Measurements from ENCODE around the gene HHAT. TPM values are rescaled to one million over a fixed set of nuclear protein-coding genes. Genes with fewer than 3 reads are reported as not detected.
A peak's percentile ranks its signal among the peaks of the same experiment; 100 is the strongest.

Gene HHAT
- total and polyA plus RNA-seq, 2 of the 13 experiments (the other 11 are each of a cell fraction or from before 2014, with no cell fraction given) = 2.6 to 4.9 TPM

DNA sequence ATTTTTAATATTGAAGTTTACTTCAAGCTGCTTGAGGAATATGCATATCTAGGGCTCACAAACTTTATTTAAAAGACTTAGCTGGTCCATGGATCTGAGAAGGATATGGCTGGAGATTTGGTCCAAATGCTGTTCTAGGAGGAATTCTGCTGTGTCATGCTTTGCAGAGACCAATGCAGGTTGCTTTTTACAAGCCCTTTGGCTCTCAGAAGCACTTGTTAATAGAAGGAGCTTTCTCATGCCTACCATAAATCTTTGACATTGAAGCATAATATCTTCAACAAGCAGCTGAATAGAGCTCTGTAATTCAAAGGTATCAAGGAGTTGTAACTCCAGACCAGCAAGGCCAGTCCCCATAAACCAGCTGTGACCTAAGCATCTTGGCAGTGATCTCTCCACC lies 299.1 kb downstream of the HHAT start:
- Histone ChIP-seq H4K20me1 (ENCODE audit: insufficient read depth, low read length) (no peaks in the 10 kb centered on the region), H3K9ac (ENCODE audit: insufficient read depth, low read depth, low read length) (no peak overlapping the region), H3K79me2 (ENCODE audit: insufficient read depth, low read length) (no peaks in the 10 kb centered on the region), H3K4me3 (replicated peaks in 1 of 3; ENCODE audit: insufficient read depth in 1 of 3, low read depth in 2 of 3, low read length in 3 of 3) (no peak overlapping the region), H3K4me1 (ENCODE audit: insufficient read depth, low read length) (no peaks in the 10 kb centered on the region), H3K27ac (ENCODE audit: extremely low read length, insufficient read depth, low read length) (no peak overlapping the region), H3K4me2 (ENCODE audit: low read depth, low read length) (no peak overlapping the region), H3K9me3 (ENCODE audit: low read length) (no peaks in the 10 kb centered on the region), H3K36me3 (replicated peaks in 1 of 2; ENCODE audit: control insufficient read depth in 1 of 2, insufficient read depth in 2 of 2, low read length in 2 of 2) (no peaks in the 10 kb centered on the region), H2AFZ (ENCODE audit: low read length) (no peak overlapping the region), H3K27me3 (ENCODE audit: control insufficient read depth in 1 of 2, insufficient read depth in 2 of 2, low read length in 2 of 2) (0 out of 5 replicates have a peak, but pooled peaks cover 0 to 1% of the 10 kb centered on the region in 2 experiments)
- CTCF ChIA-PET (ENCODE audit: low intra/inter-chr PET ratio, low total read pairs) = no interaction called here
- POLR2A ChIA-PET = no interaction called here
- no TSS peak for BruUV-seq (replicated peaks)
- FAIRE-seq (no peak), ATAC-seq (no peak), DNase-seq (ENCODE audit: low spot score) (no peak)
- TF ChIP-seq ZNF367 (CRISPR knock-in tag; IDR thresholded peaks at IDR 0.05; ENCODE audit: borderline replicate concordance) = no peak
- no peak for TF ChIP-seq PRPF4 (IDR thresholded peaks at IDR 0.05; ENCODE audit: low read depth, low read length, poor library complexity, severe bottlenecking)
- TF ChIP-seq MAFK (conservative IDR thresholded peaks at IDR 0.05 in 1 of 2, IDR thresholded peaks at IDR 0.05 in 1 of 2; ENCODE audit: low read length in 2 of 2) = peak; percentile 2 to 10; a peak in 1 of 4 replicates
- no peak for TF ChIP-seq NFKB2 (CRISPR knock-in tag; IDR thresholded peaks at IDR 0.05; ENCODE audit: borderline replicate concordance)
- TF ChIP-seq ZNF713 (CRISPR knock-in tag; IDR thresholded peaks at IDR 0.05) = no peak
- TF ChIP-seq, protein P1, sequence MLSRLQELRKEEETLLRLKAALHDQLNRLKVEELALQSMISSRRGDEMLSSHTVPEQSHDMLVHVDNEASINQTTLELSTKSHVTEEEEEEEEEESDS (CRISPR knock-in tag; IDR thresholded peaks at IDR 0.05; ENCODE audit: borderline replicate concordance) = no peak
- no peak for TF ChIP-seq ARNTL (CRISPR knock-in tag; IDR thresholded peaks at IDR 0.05)
- TF ChIP-seq ZNF879 (CRISPR knock-in tag; IDR thresholded peaks at IDR 0.05) = no peak
- peak; percentile 56 for TF ChIP-seq NFE2L2 (IDR thresholded peaks at IDR 0.05; ENCODE audit: low read length)
- intact Hi-C loops (cut with micrococcal nuclease; ENCODE audit: unreplicated experiment) (no loop called here), in situ Hi-C loops (cut with HindIII; ENCODE audit: extremely low pct_ligation_motif_present, low pct_unique_long_range_greater_than_20kb) (no loop called here)

DNA sequence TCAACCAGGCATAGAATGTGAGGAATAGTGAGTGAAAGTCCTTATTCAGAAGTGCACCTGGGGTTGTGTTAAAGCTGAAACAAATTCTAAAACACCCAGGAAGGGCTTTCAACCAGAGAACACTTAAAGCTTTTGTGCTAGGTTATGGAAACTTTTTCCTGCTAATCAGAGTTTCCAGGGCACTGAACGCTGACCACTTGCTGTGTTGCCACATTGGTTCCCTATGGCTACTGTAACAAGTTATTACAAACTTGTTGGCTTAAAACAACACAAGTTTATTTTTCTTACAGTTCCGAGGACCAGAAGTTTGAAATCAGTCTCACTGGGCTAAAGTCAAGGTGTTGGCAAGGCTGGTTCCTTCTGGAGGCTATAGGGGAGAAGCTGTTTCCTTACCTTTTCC lies 300.6 kb downstream of the HHAT start:
- Histone ChIP-seq H3K4me1 (ENCODE audit: insufficient read depth, low read length) (no peaks in the 10 kb centered on the region), H3K4me3 (replicated peaks in 1 of 3; ENCODE audit: insufficient read depth in 1 of 3, low read depth in 2 of 3, low read length in 3 of 3) (no peak overlapping the region), H3K27me3 (ENCODE audit: control insufficient read depth in 1 of 2, insufficient read depth in 2 of 2, low read length in 2 of 2) (0 out of 5 replicates have a peak, but pooled peaks cover 0 to 1% of the 10 kb centered on the region in 2 experiments), H3K9me3 (ENCODE audit: low read length) (no peaks in the 10 kb centered on the region), H3K9ac (ENCODE audit: insufficient read depth, low read depth, low read length) (no peak overlapping the region), H3K36me3 (replicated peaks in 1 of 2; ENCODE audit: control insufficient read depth in 1 of 2, insufficient read depth in 2 of 2, low read length in 2 of 2) (no peaks in the 10 kb centered on the region), H3K4me2 (ENCODE audit: low read depth, low read length) (no peak overlapping the region), H3K79me2 (ENCODE audit: insufficient read depth, low read length) (no peaks in the 10 kb centered on the region), H4K20me1 (ENCODE audit: insufficient read depth, low read length) (no peaks in the 10 kb centered on the region), H2AFZ (ENCODE audit: low read length) (no peak overlapping the region), H3K27ac (ENCODE audit: extremely low read length, insufficient read depth, low read length) (no peak overlapping the region)
- WGBS (ENCODE audit: low lambda C conversion rate) = 65% methylated on average over 2 of the region's 2 CpGs
- no TSS peak for BruUV-seq (replicated peaks)
- no peak for DNase-seq (ENCODE audit: low spot score)
- in situ Hi-C loops (cut with HindIII; ENCODE audit: extremely low pct_ligation_motif_present, low pct_unique_long_range_greater_than_20kb) = no loop called here
- CTCF ChIA-PET (ENCODE audit: low intra/inter-chr PET ratio, low total read pairs) = no interaction called here
- no peak for TF ChIP-seq CENPT (CRISPR knock-in tag; IDR thresholded peaks at IDR 0.05; ENCODE audit: low read depth)
- TF ChIP-seq MAZ (IDR thresholded peaks at IDR 0.05; ENCODE audit: borderline replicate concordance, low read depth, low read length) = no peak
- TF ChIP-seq MAZ (CRISPR knock-in tag; IDR thresholded peaks at IDR 0.05; ENCODE audit: low read depth) = no peak
- no peak for TF ChIP-seq TRIM24 (CRISPR knock-in tag; IDR thresholded peaks at IDR 0.05)
- no peak for TF ChIP-seq ZNF30 (CRISPR knock-in tag; IDR thresholded peaks at IDR 0.05)
- TF ChIP-seq NFE2L2 (IDR thresholded peaks at IDR 0.05; ENCODE audit: low read length) = no peak
- FAIRE-seq = no peak
- ATAC-seq = no peak
- POLR2A ChIA-PET = no interaction called here
- intact Hi-C loops (cut with micrococcal nuclease; ENCODE audit: unreplicated experiment) = no loop called here
